ENCODE data around the gene MC4R.

GRCh38 chr18:60372132-60372531 is 443 bp downstream of the MC4R start:
- TF ChIP-seq EZH2phosphoT487 (IDR thresholded peaks at IDR 0.05; ENCODE audit: insufficient read depth, low read depth) (no peak), EZH2 (IDR thresholded peaks at IDR 0.05; ENCODE audit: insufficient read depth, poor library complexity, severe bottlenecking) (no peak)

Measured in GM23248 (cell line).